Stimulated activated naive CD4-positive, alpha-beta T cell (primary cell): Measurements from ENCODE around the gene EIF4ENIF1.
A peak's percentile ranks its signal among the peaks of the same experiment; 100 is the strongest.
"Not testable (repeated sequence)": the region's sequence is repeated elsewhere in the genome, so short reads cannot be mapped to it uniquely, and the experiment has no call there.

ENCODE experiments used
- DNase-seq, 6 experiments: peaks; one replicate each; lab custom pipeline; 2025; lab: John Stamatoyannopoulos, UW

EIF4ENIF1 gene

DNA sequence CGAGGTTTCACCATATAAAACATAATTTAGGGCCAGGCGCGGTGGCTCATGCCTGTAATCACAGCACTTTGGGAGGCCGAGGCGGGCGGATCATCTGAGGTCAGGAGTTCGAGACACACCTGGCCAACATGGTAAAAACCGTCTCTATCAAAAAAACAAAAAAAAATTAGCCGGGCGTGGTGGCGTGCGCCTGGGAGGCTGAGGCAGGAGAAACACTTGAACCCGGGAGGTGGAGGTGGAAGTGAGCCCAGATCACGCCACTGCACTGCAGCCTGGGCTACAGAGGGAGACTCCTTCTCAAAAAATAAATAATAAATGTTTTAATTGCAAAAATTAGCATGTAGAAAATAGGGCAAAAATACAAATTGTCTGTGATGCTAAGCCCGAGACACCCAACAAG, 5.7 kb upstream of the EIF4ENIF1 start:
- no peak for DNase-seq

GRCh38 chr22:31493355-31493754, 3.7 kb upstream of the EIF4ENIF1 start:
- DNase-seq, result not testable (repeated sequence)

GRCh38 chr22:31492151-31492550, 2.5 kb upstream of the EIF4ENIF1 start:
- DNase-seq, result no peak

DNA sequence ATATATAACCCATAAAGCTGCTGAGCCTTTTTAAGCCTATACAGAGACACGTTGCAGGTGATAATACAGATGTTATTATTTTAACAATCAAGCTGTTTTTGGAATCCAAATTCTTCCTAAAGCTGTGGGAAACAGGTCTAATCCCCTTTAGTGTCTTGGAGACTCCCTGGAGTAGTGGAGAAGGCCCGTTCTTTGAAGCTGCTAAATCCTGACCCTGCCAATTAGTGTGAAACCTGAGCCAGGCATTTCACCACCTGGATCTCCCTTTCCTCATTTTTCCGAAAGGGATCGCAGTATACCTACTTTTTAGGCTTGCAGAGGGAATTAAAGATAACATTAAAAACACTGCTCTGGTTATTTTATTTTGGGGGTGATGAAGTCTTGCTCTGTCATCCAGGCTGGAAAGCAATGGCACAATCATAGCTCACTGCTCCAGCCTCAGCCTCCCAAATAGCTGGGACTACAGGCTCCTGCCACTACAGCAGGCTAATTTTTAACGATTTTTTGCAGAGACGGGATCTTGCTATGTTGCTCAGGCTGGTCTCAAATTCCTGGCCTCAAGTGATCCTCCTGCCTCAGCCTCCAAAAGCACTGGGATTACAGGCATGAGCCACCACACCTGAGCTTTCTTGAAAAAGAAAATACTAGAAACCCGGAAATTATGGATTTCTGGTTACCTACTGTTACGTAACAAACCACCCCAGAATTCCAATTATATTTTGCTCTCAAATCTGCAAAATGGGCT, 1.7 kb upstream of the EIF4ENIF1 start:
- no peak for DNase-seq

- peak; percentile 21 to 79 (median 46) for DNase-seq
These were observed 869 bp upstream of the EIF4ENIF1 start for GRCh38 chr22:31490496-31490925.

GRCh38 chr22:31488988-31489617, 539 bp downstream of the EIF4ENIF1 start:
- DNase-seq, result peak in 3 of 6 experiments; percentile 6 to 21 (median 16)

DNA sequence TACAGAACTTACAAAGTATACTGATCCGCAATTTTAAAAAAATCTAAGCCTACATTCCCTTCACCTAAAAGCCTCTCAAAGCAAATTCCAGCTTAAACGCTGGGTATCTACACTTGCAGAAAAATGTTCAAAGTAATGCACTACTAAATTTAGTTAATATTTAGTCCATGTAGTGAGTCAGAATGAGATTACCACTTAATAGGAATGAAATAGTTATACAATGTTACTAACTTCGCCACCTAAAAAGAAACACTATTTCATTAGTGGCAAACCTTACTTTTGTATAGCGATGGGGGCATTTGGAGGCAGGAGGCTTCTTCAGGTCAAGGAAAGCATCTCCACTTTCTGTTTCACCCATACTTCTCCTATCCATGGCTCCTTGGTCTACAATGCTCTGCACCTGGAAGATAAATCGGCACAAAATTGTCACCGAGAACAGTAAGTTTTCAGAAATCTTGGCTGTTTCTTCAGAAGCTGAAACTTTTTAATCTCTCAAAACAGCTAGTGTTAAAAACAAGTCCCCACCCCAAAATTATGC, 1.2 kb downstream of the EIF4ENIF1 start:
- no peak for DNase-seq

DNA sequence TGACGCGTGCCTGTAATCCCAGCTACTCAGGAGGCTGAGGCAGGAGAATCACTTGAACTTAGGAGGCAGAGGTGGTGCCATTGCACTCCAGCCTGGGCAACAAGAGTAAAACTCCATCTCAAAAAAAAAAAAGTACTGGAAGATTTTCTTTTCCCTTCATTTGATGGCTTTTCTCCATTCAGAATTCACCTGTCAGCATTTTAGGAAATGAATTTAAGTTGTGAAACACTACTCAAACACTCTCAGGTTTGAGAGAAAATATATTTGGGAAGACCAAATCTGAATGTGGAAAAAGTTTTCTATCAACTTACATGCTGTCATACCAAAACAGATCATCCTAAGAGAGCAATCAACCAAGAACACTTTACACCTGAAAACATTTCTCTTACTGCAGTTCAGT, 2.7 kb downstream of the EIF4ENIF1 start:
- no peak for DNase-seq

DNA sequence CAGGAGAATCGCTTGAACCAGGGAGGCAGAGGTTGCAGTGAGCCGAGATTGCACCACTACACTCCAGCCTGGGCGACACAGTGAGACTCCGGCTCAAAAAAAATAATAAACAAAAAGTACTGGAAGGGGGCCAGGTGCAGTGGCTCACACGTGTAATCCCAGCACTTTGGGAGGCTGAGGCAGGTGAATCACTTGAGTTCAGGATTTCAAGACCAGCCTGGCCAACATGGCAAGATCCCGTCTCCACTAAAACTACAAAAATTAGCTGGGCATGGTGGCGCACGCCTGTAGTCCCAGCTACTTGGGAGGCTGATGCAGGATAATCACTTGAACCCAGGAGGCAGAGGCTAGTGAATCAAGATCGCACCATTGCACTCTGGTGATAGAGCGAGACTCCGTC, 3.3 kb downstream of the EIF4ENIF1 start:
- not testable (repeated sequence) for DNase-seq

DNA sequence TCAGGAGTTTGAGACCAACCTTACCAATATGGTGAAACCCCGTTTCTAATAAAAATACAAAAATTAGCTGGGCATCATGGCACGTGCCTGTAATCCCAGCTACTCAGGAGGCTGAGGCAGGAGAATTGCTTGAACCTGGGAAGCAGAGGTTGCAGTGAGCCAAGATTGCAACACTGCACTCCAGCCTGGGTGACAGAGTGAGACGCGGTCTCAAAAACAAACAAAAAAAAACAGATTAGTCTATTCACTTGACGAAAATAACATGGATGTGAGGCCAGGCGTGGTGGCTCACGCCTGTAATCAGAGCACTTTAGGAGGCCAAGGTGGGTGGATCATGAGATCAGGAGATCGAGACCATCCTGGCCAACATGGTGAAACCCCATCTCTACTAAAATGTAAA, 7.2 kb downstream of the EIF4ENIF1 start:
- not testable (repeated sequence) for DNase-seq

GRCh38 chr22:31481129-31481528, 8.5 kb downstream of the EIF4ENIF1 start:
- no peak for DNase-seq

- no peak for DNase-seq
These were observed 12.3 kb downstream of the EIF4ENIF1 start for GRCh38 chr22:31477329-31477728.

GRCh38 chr22:31475800-31476199, 13.8 kb downstream of the EIF4ENIF1 start:
- no peak for DNase-seq

- DNase-seq, result no peak
These were observed 14.9 kb downstream of the EIF4ENIF1 start for GRCh38 chr22:31474743-31475142.

GRCh38 chr22:31465307-31465706, 24.3 kb downstream of the EIF4ENIF1 start:
- DNase-seq, result no peak

- DNase-seq, result no peak
These were observed 27.9 kb downstream of the EIF4ENIF1 start for GRCh38 chr22:31461699-31462098.

DNA sequence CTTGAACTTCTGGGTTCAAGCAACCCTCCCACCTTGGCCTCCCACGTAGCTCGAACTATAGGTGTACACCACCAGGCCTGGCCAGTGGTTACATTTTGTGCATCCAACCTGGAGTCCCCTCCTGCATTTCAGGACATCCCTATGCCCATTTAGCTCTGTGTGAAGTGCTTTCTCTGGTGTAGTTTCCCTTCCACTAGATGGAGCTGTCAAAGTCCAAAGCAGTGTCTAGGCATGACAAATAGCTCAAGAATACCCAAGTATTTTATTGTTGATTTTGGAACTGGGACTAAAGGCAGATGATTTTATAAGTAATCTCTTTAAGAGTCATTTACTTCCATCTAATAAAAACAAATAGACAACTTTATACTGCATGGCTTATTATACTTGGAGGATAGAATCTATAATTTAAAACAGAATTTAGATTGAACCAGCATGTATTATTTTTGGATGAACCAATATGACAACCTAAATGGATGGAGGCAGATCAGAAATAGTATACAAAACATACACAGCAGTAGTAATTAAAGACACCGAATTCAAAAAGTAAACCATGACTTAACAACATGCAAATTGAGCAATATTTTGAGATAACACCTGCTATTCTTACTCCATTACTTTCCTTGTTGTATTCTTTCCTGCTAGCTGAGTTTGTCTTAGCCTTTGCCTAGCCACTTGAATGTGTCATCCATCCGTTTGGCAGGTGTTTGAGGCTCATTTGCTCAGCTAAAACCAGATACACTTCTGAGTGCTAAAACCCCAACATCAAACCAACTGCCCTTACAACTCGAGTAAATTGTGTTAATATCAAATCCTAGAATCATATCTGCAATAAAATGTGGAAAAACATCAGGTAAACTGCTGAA, 37.7 kb downstream of the EIF4ENIF1 start:
- peak in 3 of 6 experiments; percentile 2 to 27 (median 13) for DNase-seq

DNA sequence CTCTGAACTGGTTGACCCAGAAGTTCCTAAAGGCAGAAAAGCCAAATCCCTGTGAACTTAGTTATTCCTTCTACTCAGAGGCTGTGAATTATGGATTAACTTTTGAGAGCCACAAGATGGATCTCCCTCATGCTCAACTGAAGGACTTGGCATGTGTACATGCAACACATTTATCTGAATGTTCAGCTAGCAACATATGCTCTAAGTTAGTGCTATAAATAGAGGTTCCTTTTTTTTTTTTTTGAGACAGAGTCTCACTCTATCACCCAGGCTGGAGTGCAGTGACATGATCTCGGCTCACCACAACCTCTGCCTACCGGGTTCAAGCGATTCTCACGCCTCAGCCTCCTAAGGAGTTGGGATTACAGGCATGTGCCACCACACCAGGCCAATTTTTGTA, 40.1 kb downstream of the EIF4ENIF1 start:
- no peak for DNase-seq

DNA sequence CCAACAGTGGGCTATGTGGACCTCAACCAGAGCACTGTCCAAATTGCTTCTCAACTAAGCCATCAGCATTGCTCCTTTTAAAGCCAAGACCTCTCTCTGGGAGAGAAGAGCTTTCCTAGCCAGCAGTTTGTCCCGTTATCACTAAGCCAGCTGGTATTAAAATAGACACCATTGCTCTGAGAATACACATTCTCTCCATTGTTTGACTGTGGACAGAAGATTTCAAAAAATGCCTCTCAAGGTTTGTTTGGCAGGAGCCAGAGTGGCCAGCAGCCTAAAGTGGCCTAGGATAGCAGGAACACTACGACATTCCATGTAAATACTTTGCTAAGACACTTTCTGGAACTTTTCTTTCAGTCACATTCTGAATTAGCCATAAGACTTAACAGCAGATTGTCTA, 41.3 kb downstream of the EIF4ENIF1 start:
- DNase-seq, result no peak

GRCh38 chr22:31447337-31447736, 42.3 kb downstream of the EIF4ENIF1 start:
- no peak for DNase-seq

DNA sequence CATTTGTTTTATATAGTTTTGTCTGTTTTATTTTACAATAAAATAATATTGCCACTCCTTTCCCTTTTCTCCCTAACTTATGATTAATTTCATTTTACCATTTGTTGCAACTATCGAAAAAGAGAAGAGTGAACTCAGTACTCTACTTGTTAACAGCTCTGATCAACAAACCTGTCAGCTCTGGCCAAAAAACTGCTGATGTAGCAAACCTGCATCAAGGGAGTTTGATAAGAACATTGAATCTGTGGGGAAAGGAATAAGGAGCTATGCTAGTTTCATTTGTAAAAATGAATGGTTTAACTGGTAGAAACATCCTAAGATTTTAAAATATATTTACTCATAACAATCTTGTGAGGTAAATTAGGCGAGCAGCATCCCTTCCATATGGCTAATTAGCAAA, 42.9 kb downstream of the EIF4ENIF1 start:
- no peak for DNase-seq

GRCh38 chr22:31446208-31446607, 43.4 kb downstream of the EIF4ENIF1 start:
- DNase-seq, result no peak
